Trophoblast cell (in vitro differentiated cells and primary cell): Measurements from ENCODE around the gene EOMES.

Experiments used
- DNase-seq, 2 donors: peaks; one replicate each; pipeline ENCODE4 v3.0.0-alpha.2; 2016
- H2AFZ ChIP-seq: 2 replicates; pipeline ENCODE4 v1.6.1; 2013; ENCODE audit warnings: low read length, moderate library complexity, mild to moderate bottlenecking; ENCODE audit not compliant: insufficient read depth, poor library complexity
- H2AK5ac ChIP-seq: 2 replicates; pipeline ENCODE4 v1.6.1; 2013; ENCODE audit warnings: mild to moderate bottlenecking, low read length
- H2BK120ac ChIP-seq: 2 replicates; pipeline ENCODE4 v1.6.1; 2013; ENCODE audit warnings: low read length, mild to moderate bottlenecking, moderate library complexity; ENCODE audit not compliant: insufficient read depth, poor library complexity
- H2BK12ac ChIP-seq: 2 replicates; pipeline ENCODE4 v1.6.1; 2013; ENCODE audit warnings: mild to moderate bottlenecking, low read length, moderate library complexity
- H2BK5ac ChIP-seq: 2 replicates; pipeline ENCODE4 v1.6.1; 2013; ENCODE audit warnings: low read length, low read depth, moderate library complexity, mild to moderate bottlenecking; ENCODE audit not compliant: poor library complexity
- H3K14ac ChIP-seq: 2 replicates; pipeline ENCODE4 v1.6.1; 2013; ENCODE audit warnings: mild to moderate bottlenecking, low read length
- H3K18ac ChIP-seq: 2 replicates; pipeline ENCODE4 v1.6.1; 2013; ENCODE audit warnings: mild to moderate bottlenecking, low read length
- H3K23ac ChIP-seq: 2 replicates; pipeline ENCODE4 v1.6.1; 2013; ENCODE audit warnings: low read length
- H3K27ac ChIP-seq: 2 replicates; pipeline ENCODE4 v1.5.1; 2013; ENCODE audit warnings: low read depth, mild to moderate bottlenecking, inconsistent platforms, low read length, moderate library complexity
- H3K27me3 ChIP-seq: 2 replicates; pipeline ENCODE4 v1.6.1; 2013; ENCODE audit warnings: inconsistent platforms, mild to moderate bottlenecking, low read length, moderate library complexity; ENCODE audit not compliant: insufficient read depth
- H3K36me3 ChIP-seq, 2 experiments: 1 replicate in 1 of 2; 2 replicates in 1 of 2; pipeline ENCODE4 v1.6.1; 2013; ENCODE audit warnings: low read length in 2 of 2, mild to moderate bottlenecking in 2 of 2, moderate library complexity in 1 of 2; ENCODE audit not compliant: insufficient read depth in 2 of 2, control insufficient read depth in 1 of 2
- H3K4ac ChIP-seq: 2 replicates; pipeline ENCODE4 v1.6.1; 2013; ENCODE audit warnings: low read depth, mild to moderate bottlenecking, low read length, moderate library complexity
- H3K4me1 ChIP-seq, 2 experiments: 1 replicate in 1 of 2; 2 replicates in 1 of 2; pipeline ENCODE4 v1.6.1; 2013; ENCODE audit warnings: low read length in 2 of 2, mild to moderate bottlenecking in 2 of 2, moderate library complexity in 1 of 2; ENCODE audit not compliant: insufficient read depth in 2 of 2, control insufficient read depth in 1 of 2
- H3K4me2 ChIP-seq: 2 replicates; pipeline ENCODE4 v1.6.1; 2013; ENCODE audit warnings: inconsistent platforms, mild to moderate bottlenecking, low read length, moderate library complexity
- H3K4me3 ChIP-seq: 2 replicates; pipeline ENCODE4 v1.5.1; 2013; ENCODE audit warnings: mild to moderate bottlenecking, low read depth, low read length, inconsistent platforms
- H3K79me1 ChIP-seq: one replicate; pipeline ENCODE4 v1.6.1; 2013; ENCODE audit warnings: low read length
- H3K79me2 ChIP-seq: 2 replicates; pipeline ENCODE4 v1.6.1; 2013; ENCODE audit warnings: low read length, mild to moderate bottlenecking; ENCODE audit not compliant: control insufficient read depth, insufficient read depth, poor library complexity
- H3K9ac ChIP-seq: 2 replicates; pipeline ENCODE4 v1.6.1; 2013; ENCODE audit warnings: mild to moderate bottlenecking, low read length
- H3K9me3 ChIP-seq: 2 replicates; pipeline ENCODE4 v1.6.1; 2013; ENCODE audit warnings: low read depth, mild to moderate bottlenecking, control low read depth, inconsistent platforms, low read length; ENCODE audit not compliant: insufficient read depth
- H4K12ac ChIP-seq: 2 replicates; pipeline ENCODE4 v1.6.1; 2013; ENCODE audit warnings: low read depth, mild to moderate bottlenecking, low read length, moderate library complexity
- H4K8ac ChIP-seq: 2 replicates; pipeline ENCODE4 v1.6.1; 2013; ENCODE audit warnings: low read depth, mild to moderate bottlenecking, low read length, moderate library complexity
- H4K91ac ChIP-seq: one replicate; pipeline ENCODE4 v1.6.1; 2013; ENCODE audit warnings: low read depth, mild to moderate bottlenecking, low read length, moderate library complexity
- WGBS: extraction: QIAGEN DNeasy Blood & Tissue Kit; methylation state at CpG from one replicate; pipeline ENCODE4 v1.1.7; 2013; ENCODE audit warnings: missing lambda C conversion rate; ENCODE audit not compliant: insufficient read length, insufficient coverage; ENCODE audit errors: extremely low coverage; 5-methylcytosine and 5-hydroxymethylcytosine counted together

Gene EOMES

GRCh38 chr3:27713435-27714145 is 8.5 kb downstream of the EOMES start:
- Histone ChIP-seq H4K91ac (no peak overlapping the region), H4K8ac (no peak overlapping the region), H2AFZ (no peak overlapping the region), H3K4ac (no peak overlapping the region), H3K9ac (no peak overlapping the region), H3K27me3 (peaks cover 56% of the 10 kb centered on the region), H3K4me1 (peaks cover 7 to 15% of the 10 kb centered on the region in 2 experiments), H3K27ac (no peak overlapping the region), H3K14ac (no peak overlapping the region), H3K18ac (no peak overlapping the region), H3K4me3 (no peak overlapping the region), H3K79me1 (no peaks in the 10 kb centered on the region), H3K4me2 (peak overlapping the region; percentile 77), H3K23ac (no peak overlapping the region), H2AK5ac (no peak overlapping the region), H2BK5ac (no peak overlapping the region), H3K9me3 (peaks cover 3% of the 10 kb centered on the region), H3K36me3 (no peaks in the 10 kb centered on the region), H3K79me2 (no peaks in the 10 kb centered on the region), H2BK12ac (no peak overlapping the region), H4K12ac (no peak overlapping the region), H2BK120ac (no peak overlapping the region)
- no peak for DNase-seq
- no CpG with 5 or more reads among the region's 25 CpGs for WGBS

- Histone ChIP-seq H3K4me2 (peak overlapping the region; percentile 77), H3K4me1 (peaks cover 7 to 15% of the 10 kb centered on the region in 2 experiments), H3K36me3 (no peaks in the 10 kb centered on the region), H4K12ac (no peak overlapping the region), H2BK120ac (no peak overlapping the region), H3K18ac (no peak overlapping the region), H3K23ac (no peak overlapping the region), H3K27me3 (peaks cover 53% of the 10 kb centered on the region), H2AK5ac (no peak overlapping the region), H3K4me3 (no peak overlapping the region), H3K9me3 (peaks cover 3% of the 10 kb centered on the region), H4K8ac (no peak overlapping the region), H3K9ac (no peak overlapping the region), H2BK5ac (no peak overlapping the region), H2AFZ (no peak overlapping the region), H3K79me1 (no peaks in the 10 kb centered on the region), H3K14ac (no peak overlapping the region), H3K4ac (no peak overlapping the region), H2BK12ac (no peak overlapping the region), H4K91ac (no peak overlapping the region), H3K79me2 (no peaks in the 10 kb centered on the region), H3K27ac (no peak overlapping the region)
- no peak for DNase-seq
- no CpG with 5 or more reads among the region's 18 CpGs for WGBS
Measured at GRCh38 chr3:27713078-27713423, 9.1 kb downstream of the EOMES start.

GRCh38 chr3:27712136-27713077 is 9.7 kb downstream of the EOMES start:
- Histone ChIP-seq H3K9me3 (peaks cover 3% of the 10 kb centered on the region), H3K23ac (no peak overlapping the region), H4K12ac (no peak overlapping the region), H3K27me3 (peaks cover 48% of the 10 kb centered on the region), H4K91ac (no peak overlapping the region), H2BK12ac (no peak overlapping the region), H2AK5ac (no peak overlapping the region), H3K4me3 (no peak overlapping the region), H3K79me2 (no peaks in the 10 kb centered on the region), H3K4ac (no peak overlapping the region), H2AFZ (peak overlapping the region; percentile 24), H3K4me2 (peak overlapping the region; percentile 77), H3K36me3 (no peaks in the 10 kb centered on the region), H4K8ac (no peak overlapping the region), H3K4me1 (peaks cover 7 to 15% of the 10 kb centered on the region in 2 experiments), H3K79me1 (no peaks in the 10 kb centered on the region), H3K9ac (no peak overlapping the region), H2BK120ac (no peak overlapping the region), H3K14ac (no peak overlapping the region), H3K18ac (no peak overlapping the region), H2BK5ac (no peak overlapping the region), H3K27ac (no peak overlapping the region)
- peak; percentile 69 to 76 for DNase-seq
- no CpG with 5 or more reads among the region's 49 CpGs for WGBS

GRCh38 chr3:27708250-27708649 is 13.9 kb downstream of the EOMES start:
- no peak for DNase-seq
- Histone ChIP-seq H3K9me3 (no peaks in the 10 kb centered on the region), H4K8ac (no peak overlapping the region), H3K14ac (no peak overlapping the region), H2BK5ac (no peak overlapping the region), H3K27me3 (peaks cover 11% of the 10 kb centered on the region), H4K12ac (no peak overlapping the region), H3K36me3 (no peaks in the 10 kb centered on the region), H2BK120ac (no peak overlapping the region), H2BK12ac (no peak overlapping the region), H3K4me3 (no peak overlapping the region), H3K79me2 (no peaks in the 10 kb centered on the region), H2AFZ (no peak overlapping the region), H3K79me1 (no peaks in the 10 kb centered on the region), H3K4me1 (peaks cover 0 to 4% of the 10 kb centered on the region in 2 experiments), H3K4me2 (no peak overlapping the region), H3K27ac (no peak overlapping the region), H2AK5ac (no peak overlapping the region), H3K9ac (no peak overlapping the region), H3K18ac (no peak overlapping the region), H4K91ac (no peak overlapping the region), H3K4ac (no peak overlapping the region), H3K23ac (no peak overlapping the region)
- WGBS, result no CpG with 5 or more reads among the region's 4 CpGs
